HG03565 (cell line): ENCODE results near the gene NR3C2.

Source experiments
- ATAC-seq: cut with Tn5 transposase; IDR thresholded peaks from one replicate; pipeline ENCODE4 v1.9.1; 2021; ENCODE audit warnings: mild to moderate bottlenecking, moderate library complexity; ENCODE audit not compliant: unreplicated experiment

Gene NR3C2

DNA sequence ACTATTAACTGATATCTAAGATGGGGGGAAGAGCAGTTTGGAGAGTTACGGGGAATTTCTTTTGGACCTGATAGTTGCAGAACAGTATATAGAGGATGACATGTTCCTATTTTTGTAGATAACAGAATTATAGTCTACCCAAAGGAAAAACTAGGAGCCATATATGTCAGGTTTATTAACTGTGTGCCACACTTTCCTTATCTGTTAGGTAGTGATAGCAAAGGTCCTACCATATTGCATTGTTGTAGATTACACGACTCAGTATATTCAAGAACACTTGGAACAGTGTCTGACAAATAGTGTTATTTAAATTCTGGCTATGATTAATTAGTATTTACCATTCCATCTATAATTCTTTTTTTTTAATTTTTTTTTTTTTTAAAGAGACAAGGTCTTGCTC lies 175.3 kb downstream of the NR3C2 start:
- ATAC-seq = no peak

- no peak for ATAC-seq
Observed at GRCh38 chr4:148266240-148266639, 176.0 kb downstream of the NR3C2 start.

- ATAC-seq = no peak
Observed at GRCh38 chr4:148265627-148266026, 176.6 kb downstream of the NR3C2 start.

DNA sequence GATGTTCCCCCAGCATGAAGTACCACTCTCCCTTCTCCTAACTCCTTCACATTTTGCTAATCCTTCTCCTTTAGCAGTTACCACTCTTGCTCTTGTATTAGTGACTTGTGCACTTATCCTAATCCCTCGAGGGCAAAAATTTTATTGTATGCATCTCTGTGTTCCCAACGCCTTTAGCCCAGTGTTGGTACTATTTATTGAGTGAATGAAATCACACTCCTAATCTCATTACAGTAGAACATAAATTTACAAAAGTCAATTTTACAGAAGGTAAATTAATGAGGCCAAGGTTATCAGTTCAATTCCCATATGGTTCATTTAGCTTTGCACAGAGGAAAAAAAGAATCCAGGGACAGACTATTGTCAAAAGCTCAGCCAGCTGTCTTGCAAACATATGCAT lies 178.4 kb downstream of the NR3C2 start:
- ATAC-seq = no peak

- no peak for ATAC-seq
Observed at GRCh38 chr4:148263127-148263526, 179.1 kb downstream of the NR3C2 start.

GRCh38 chr4:148261848-148262247 lies 180.4 kb downstream of the NR3C2 start:
- no peak for ATAC-seq

GRCh38 chr4:148259841-148260240 lies 182.4 kb downstream of the NR3C2 start:
- no peak for ATAC-seq

DNA sequence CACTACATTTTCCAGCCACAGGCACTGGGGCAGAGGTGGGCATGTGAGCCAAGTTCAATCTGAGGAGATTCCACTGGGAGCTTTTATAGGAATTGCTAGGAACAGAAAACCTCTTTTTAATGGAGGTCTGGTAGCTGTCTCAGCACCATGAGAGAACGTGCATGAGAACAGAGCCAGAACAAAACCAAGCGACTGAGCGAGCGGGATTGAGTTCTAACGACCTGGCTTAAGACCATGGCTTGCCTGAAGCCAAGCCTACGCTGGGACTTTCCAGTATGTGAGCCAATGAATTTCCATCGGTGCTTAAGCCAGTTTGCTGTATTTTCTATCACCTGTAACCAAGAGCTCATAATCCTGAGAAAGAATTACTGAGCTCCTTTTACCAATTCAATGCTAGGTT lies 183.7 kb downstream of the NR3C2 start:
- ATAC-seq = no peak

- no peak for ATAC-seq
Observed at GRCh38 chr4:148255344-148255720, 186.9 kb downstream of the NR3C2 start.

DNA sequence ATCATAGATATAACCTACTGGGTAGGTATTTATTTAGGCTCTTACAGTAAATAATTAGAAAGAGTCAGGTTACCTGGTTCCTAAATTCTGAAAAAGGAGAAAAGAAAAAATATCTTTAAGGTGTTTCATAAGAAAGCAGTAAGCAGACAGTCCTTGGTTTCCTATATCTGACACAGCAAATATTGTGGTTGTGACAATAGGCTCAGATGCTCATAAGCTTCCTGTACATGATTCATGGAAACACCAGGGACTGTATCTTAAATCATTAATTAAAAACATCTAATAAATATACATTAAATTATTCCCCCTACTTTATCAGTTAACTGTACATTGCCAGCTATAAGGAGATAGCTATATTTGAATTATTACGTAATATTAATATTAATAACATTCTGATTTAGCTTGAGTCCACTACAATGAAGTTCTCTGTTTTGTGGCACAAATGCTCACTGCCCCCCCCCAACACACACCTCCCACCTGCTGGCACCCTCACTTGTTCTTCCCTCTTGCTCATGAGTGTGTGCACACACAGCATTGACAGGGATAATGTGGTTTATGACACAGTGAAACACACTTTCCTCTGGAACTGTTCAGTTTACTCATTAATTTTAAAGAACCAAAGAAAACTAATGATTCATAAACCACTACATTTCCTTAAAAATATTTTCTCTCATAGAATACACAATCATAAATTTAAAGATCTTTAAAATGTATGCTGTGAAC lies 187.4 kb downstream of the NR3C2 start:
- ATAC-seq = no peak

DNA sequence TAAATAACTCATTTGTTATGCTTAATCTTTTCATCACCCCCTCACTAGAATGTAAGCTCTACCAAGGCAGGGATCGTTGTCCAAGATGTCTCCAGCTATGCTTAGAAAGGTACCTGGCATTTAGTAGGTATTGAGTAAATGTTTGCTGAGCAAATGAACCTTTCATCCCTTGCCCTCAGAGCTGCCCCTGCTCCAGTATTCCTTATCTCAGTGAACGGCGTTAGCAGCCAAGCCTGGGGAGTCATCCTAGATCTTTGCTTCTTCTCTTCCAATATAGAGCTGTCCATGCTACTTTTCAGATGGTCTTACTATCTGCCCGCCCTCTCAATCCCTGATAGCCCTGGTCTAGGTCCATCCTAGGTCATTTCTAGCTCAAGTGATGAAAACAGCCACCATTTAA lies 188.4 kb downstream of the NR3C2 start:
- ATAC-seq = no peak

- ATAC-seq = no peak
Observed at GRCh38 chr4:148248824-148249223, 193.4 kb downstream of the NR3C2 start.

- no peak for ATAC-seq
Observed at GRCh38 chr4:148245015-148245414, 197.2 kb downstream of the NR3C2 start.

GRCh38 chr4:148243837-148244236 lies 198.4 kb downstream of the NR3C2 start:
- no peak for ATAC-seq

DNA sequence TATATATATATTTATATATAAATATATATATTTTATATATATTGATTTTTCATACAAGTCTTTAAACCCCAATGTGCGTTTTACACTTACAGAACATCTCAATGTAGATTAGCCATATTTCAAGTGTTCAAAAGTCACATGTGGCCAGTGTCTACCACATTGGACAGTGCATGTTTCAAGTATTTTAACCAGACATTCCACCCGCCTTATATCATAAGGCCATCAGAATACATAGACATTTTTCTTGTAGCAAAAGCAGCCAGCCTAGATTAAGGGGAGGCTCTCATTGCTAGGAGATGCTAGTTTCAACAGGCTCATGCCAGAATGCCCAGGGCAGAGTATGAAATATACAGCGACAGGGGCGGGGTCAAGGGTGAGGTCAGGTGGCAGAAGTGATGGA lies 202.0 kb downstream of the NR3C2 start:
- ATAC-seq = no peak

GRCh38 chr4:148239494-148239985 lies 202.7 kb downstream of the NR3C2 start:
- no peak for ATAC-seq

GRCh38 chr4:148238811-148239493 lies 203.3 kb downstream of the NR3C2 start:
- no peak for ATAC-seq

- ATAC-seq = no peak
Observed at GRCh38 chr4:148238086-148238485, 204.1 kb downstream of the NR3C2 start.

GRCh38 chr4:148235809-148236208 lies 206.4 kb downstream of the NR3C2 start:
- no peak for ATAC-seq

DNA sequence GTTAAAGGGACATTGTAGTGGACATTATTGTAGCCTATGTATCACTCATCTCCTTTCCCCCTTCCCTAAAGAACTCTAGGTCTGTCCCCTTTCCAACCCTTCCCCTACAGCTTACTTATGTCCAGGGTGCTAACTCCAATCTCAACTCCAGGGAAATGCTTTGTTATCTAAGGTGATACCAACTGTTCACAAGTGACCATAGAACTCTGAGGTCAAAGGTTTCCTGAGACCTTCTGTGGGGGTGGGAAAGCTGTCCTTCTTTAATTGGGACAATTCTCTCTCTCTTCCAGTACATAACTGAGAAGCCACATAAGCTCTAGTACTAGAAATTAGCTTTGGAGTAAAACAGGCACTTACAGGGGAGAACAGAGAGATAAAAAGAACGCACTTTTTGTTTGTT lies 212.4 kb downstream of the NR3C2 start:
- no peak for ATAC-seq

DNA sequence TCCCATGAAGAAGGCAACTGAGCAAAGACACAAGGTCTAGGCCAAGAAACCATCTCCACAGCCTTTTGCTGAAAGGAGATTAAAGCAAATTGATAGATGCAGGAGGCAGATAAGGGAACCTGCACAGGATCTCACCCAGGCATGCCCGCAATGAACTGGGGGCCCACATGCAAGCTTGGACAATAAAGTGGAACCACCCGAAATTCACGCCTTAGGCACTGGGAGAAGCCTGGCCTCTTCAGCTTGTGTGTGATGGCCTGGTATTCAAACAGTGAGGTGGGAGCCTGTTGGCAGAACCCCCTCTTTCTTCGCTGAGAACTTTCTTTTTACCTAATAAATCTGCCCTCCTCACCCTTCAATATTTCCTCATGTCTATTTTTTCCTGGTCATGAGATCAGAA lies 213.2 kb downstream of the NR3C2 start:
- ATAC-seq = no peak

DNA sequence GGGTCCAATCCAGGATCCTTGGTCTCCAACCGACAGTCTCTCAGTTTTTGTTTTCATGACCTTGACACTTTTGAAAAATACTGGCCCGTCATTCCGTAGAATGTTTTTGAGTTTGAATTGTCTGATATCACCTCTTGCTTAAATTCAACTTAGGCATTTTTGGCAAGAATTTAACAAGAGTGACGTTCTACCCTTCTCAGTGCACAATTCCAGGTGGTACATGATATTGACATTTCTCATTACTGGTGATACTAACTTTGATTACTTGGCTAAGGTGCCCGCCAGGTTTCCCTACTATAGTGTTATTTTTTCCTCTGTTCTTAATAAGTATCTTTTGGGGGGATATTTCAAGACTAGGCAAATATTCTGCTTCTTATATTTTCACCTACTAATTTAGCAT lies 215.1 kb downstream of the NR3C2 start:
- ATAC-seq = no peak

- ATAC-seq = no peak
Observed at GRCh38 chr4:148226341-148226740, 215.9 kb downstream of the NR3C2 start.
